T-helper 1 cell treated with Interleukin-12 subunit alpha and Interleukin-12 subunit beta and Interleukin-4 antibody, amounts not matched to agents 30 ng/mL and 1 ng/mL, for 36 hours (primary cell): ENCODE measurements around the gene SPACA7. TPM values are rescaled to one million over a fixed set of nuclear protein-coding genes. Genes with fewer than 3 reads are reported as not detected.

ENCODE experiments used
- intact Hi-C: fragments of 100-400 bp; cut with micrococcal nuclease; formaldehyde crosslinking; loops from one replicate; pipeline ENCODE4 v1.15.1; 2024
- total RNA-seq: library from RNA; stranded (reverse); gene quantifications from 2 replicates; pipeline ENCODE4 v1.2.3, GENCODE V29; 2022

SPACA7 gene
- total RNA-seq, 1 donor from 2014 or later: not detected

DNA sequence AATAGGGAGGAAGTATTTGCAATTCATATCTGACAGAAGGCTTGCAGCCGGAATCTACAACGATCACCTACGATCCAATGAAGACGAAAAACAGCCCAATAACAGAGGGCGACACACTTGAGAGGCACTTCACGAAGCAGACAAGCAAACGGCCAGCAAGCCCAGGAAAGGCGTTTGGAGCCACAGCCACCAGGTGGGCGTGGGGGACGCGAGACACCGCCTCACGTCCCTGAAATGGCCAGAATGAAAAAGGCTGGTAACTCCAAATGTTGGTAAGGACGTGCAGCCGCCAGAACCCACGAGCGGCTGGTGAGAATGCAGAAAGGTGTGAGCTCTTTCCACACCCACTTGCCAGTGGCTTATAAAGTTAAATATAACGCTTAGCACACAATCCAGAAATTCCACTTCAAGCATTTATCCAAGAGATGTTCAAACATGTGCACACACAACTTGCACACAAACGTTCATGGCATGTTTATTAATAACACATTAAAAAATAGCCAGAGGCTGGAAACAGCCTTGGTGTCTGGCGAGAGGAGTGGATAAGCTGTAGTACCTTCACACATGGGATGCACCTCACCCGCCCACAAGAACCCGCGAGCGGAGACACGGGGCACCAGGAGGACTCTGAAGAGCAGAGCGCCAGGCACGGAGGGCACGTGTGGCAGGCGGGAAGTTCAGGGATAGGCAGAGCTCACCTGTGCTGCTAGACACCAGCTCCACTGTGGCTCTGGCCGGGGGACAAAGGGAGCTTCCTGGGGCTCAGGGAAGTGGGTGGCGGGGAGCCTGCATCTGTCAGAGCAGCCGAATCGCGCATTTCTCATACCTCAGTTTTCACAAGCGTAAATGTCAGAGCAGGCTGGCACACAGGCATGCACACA lies 89.3 kb downstream of the SPACA7 start:
- intact Hi-C loops: no loop called here

DNA sequence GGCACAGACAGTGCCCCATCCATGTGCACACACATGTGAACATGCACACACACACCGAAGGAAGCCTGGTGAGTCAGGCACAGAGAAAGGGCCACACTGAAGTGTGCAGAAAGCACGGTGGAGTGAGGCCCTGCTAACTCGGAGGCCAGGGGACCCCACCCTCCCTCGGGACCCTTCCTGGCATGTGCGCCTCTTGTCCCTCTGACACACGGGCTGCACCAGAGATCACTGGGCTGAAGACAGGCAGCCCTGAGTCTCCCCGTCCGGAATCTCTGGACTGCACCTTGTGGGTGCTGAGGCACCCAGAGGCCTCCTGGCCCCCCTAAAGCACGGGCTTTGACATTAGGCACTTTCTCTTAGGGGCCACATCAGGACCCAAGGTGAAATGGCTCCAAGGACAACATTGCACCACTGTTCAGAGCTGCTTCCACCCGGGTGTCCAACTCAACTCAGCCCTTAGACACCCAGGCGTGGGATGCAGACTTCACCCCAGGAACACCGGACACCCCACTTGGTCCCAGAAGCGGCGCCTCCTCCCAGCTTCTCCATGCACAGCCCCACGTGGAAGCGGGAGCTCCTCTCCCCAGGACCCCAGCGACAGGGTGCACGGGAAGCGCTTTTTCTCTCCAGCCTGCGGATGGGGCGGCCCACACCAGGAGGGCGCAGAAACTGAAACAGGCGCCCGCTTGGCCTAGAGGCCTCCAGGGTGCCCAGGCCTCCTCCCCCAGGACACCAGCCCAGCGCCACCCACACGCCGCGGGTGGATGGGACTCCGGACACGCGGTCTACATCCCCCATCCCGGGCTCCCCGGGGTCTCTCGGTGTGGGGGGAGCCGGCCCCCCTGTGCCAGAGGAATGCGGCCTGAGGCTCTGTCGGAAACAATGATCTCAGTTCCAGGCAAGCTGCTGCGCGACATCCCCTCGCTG lies 90.2 kb downstream of the SPACA7 start:
- intact Hi-C loops: no loop called here

DNA sequence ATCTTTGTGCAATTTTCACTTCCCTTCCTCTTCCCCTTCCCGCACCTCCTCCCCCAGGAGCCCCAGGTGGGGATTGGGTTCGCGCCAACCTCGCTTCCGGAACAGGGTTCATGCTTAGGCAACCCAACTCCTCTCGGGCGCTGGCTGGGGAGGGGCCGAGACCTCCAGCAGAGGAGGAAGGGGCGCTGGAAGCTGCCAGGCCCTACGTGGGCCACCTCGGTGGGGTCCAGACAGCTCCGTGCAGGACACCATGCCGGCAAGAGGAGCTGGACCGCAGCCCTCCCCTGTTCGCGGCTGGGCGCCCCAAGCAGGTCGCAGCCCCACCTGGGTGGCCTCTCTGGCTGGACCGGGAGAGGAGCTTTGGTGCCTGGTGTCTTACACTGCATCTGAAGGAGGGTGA lies 91.1 kb downstream of the SPACA7 start:
- intact Hi-C loops: no loop called here

DNA sequence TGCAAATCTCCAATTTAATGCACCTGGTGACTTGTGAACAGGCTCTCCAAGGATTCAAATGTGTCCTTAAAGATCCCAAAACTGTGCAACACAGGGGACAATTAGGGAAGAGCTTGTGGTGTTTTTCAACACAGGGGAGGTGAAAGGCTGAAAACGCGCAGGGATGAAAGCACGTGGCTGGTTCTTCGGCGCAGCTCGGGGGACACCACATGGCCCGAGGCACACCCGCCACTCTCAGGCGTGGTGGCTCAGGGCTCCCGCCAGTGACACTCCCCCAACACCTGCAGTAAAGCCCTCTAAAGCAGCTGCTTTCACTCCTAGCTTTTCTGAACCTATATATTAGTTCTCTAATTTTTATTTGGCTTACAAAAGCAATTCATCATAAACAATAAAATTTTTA lies 91.9 kb downstream of the SPACA7 start:
- intact Hi-C loops: no loop called here

DNA sequence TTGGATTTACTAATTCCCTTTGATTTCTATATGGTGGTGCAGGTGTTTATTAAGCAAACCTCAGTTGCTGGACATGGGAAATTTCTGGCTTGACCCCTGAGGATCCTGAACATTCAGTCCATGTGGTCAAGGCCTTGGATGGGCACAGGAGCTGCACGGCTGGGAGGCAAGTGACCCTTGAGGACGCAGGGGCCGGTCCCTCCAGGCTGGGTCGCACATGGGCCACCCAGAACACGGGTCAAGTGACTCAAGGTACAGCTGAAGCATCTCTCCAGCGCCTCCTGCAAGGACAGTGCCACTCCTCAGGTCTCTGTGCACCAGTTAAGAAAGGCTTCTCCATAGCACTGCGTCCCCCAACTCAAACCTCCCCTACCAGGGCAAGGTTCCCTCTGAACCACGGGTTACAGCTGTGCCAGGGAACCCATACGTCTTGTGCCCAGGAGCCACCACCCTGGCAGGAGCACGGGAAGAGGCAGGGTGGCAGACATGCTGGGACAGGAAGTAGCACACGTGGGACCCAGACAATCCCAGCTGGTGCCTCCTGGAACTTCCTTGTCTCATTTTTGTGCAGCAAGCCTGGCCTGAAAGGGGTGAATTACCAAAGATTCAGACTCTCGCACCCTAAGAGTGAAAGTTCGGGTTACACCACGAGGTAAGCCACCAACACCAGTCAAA lies 93.1 kb downstream of the SPACA7 start:
- intact Hi-C loops: no loop called here

DNA sequence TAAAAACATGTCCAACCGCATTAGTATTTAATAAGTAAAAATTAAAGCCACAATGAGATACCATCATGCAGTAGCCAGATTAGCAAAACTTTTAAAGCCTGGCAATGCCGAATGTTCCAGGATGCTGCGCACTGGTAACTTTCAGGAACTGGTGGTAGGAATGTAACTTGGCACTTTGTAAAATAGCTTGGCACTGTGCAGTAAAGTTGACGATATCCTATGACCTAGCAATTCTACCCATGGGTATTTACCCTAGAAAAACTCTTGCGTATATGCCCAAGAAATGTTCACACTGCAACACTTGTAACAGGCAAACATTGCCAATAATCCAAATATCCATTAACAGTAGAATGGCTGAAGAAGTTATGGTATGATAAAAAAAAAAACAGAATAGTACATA lies 97.7 kb downstream of the SPACA7 start:
- intact Hi-C loops: no loop called here

DNA sequence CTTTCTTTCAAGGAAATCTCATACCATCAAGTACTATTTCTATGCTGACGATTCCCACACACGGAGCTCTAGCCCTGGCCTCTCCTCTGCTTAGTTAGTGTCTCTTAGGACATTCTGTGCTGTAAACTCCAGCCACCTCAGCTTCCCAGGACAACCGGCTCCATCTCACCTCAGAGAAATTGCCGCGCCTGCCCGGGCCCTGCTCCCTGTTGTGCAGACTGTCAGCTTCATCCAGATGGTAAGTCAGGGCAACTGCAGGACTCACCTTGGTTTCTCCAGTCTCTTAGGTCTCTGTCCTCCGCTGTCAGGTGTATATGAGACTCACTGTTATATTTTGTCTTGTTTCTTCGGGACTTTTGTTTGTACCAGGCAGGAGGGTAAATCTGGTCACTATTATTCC lies 98.7 kb downstream of the SPACA7 start:
- intact Hi-C loops: no loop called here

DNA sequence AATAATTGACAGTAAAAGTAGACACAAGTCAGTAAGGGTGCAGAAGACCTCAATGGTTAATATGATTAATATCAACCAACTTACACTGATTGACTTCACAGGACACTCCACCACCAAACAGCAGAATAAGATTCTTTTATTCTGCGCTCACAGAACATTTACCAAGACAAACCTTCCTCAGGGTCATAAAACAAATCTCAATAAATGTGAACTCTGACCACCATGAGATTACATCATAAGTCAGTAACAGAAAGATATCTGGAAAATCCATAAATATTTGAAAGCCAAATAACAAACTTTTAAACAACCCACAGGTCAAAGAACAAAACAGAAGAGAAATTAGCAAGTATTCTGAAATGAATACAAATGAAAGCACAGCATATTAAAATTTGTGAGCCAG lies 99.7 kb downstream of the SPACA7 start:
- intact Hi-C loops: no loop called here

DNA sequence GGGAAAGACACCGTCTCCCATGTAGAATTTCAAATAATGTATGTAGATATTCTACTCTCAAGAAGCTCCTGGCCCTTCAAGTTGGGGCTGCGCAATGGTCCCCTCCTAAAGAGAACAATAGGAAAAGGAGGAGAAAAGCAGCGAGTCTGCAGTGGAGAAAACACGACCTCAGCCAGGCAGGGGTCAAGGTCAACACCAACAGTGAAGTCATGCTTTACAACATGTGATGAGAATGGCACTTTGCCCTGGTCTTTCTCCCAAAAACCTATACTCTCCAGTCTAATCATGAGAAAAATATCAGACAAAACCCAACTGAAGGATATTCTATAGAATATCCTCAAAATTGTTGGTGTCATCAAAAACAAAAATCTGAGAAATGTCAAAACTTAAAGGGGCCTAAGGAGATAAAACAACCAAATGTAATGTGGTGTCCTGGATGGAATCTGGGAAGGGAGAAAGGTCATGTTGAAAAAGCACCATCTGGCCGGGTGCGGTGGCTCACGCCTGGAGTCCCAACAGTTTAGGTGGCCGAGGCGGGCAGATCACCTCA lies 101.0 kb downstream of the SPACA7 start:
- intact Hi-C loops: no loop called here

DNA sequence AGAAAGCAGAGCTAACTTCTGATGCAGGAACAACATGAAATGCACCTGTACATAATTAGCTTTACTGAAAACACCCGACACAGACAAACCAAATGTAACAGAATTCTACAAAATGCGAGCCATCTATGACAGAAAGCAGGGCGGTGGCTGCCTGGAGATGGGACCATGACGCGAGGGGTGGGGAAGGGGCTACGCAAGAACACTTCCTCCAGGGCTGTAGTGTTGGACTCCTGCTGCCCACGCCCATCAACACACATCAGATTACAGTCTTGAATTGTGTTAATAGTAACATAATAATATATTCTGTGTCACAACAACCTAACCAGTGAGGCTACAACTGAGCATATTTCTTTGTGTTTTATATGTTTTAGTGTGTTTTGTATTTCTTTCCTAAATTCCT lies 103.2 kb downstream of the SPACA7 start:
- intact Hi-C loops: no loop called here

DNA sequence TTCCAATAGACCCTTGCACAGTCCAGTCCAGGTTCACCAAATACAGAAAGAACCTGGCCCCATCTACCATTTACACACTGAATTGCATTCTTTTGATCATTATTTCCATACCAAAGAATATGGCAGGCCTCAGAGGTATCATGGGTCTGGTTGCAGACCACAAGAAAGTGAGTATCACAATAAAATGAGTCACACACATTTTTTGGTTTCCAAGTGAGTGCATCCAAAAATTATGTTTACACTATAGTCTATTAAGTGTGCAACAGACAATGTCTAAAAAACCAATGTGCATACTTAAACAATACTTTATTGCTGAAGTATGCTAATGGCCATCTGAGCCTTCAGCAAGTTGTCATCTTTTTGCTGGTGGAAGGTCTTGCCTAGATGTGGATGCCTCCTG lies 105.3 kb downstream of the SPACA7 start:
- intact Hi-C loops: no loop called here

DNA sequence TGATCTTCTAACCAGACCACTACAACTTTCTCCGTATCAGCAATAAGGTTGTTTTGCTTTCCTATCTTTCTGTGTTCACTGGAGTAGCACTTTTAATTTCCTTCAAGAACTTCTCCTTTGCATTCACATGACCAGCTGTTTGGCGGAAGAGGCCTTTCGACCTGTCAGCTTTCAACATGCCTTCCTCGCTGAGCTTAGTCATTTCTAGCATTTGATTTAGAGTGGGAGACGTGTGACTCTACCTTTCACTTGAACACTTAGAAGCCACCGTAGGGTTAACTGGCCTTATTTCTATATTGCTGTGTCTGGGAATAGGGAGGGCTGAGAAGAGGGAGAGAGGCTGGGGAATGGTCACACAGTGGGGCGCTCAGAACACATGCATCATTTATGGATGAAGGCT lies 107.1 kb downstream of the SPACA7 start:
- intact Hi-C loops: no loop called here

Other genes with a start within 250 kb of the SPACA7 start
- 61.7 and 63.9 TPM in 2 replicates for gene TUBGCP3, start 211.8 kb downstream of the SPACA7 start, total RNA-seq